PFSK-1 (cell line): ENCODE results near the gene KCNT2.

Source experiments
- FOXP2 ChIP-seq: optimal IDR thresholded peaks from 2 replicates; pipeline ENCODE3; 2011; ENCODE audit warnings: borderline replicate concordance, control low read depth, inconsistent platforms; ENCODE audit not compliant: insufficient read depth; ENCODE audit errors: extremely low read length, extremely low read depth
- POLR2AphosphoS5 ChIP-seq: IDR thresholded peaks from 2 replicates; pipeline ENCODE4 v1.6.1; 2012; ENCODE audit warnings: low read depth, mild to moderate bottlenecking, control low read depth, low read length, moderate library complexity
- SIN3A ChIP-seq: IDR thresholded peaks from 2 replicates; pipeline ENCODE4 v1.6.1; 2012; ENCODE audit warnings: mild to moderate bottlenecking, low read length, moderate library complexity, borderline replicate concordance; ENCODE audit not compliant: insufficient read depth
- TAF1 ChIP-seq: IDR thresholded peaks from 2 replicates; pipeline ENCODE4 v1.6.1; 2012; ENCODE audit warnings: low read length, control low read depth, borderline replicate concordance; ENCODE audit not compliant: insufficient read depth
- TF ChIP-seq, protein P1 (sequence below), 2 experiments: IDR thresholded peaks; 2 replicates each; pipeline versions ENCODE4 v1.6.1 to v1.8.0; 2011 to 2012; ENCODE audit warnings: low read depth in 2 of 2, low read length in 2 of 2, control low read depth in 1 of 2, inconsistent platforms in 1 of 2, mild to moderate bottlenecking in 1 of 2, moderate library complexity in 1 of 2; ENCODE audit not compliant: insufficient read depth in 1 of 2

The KCNT2 gene

DNA sequence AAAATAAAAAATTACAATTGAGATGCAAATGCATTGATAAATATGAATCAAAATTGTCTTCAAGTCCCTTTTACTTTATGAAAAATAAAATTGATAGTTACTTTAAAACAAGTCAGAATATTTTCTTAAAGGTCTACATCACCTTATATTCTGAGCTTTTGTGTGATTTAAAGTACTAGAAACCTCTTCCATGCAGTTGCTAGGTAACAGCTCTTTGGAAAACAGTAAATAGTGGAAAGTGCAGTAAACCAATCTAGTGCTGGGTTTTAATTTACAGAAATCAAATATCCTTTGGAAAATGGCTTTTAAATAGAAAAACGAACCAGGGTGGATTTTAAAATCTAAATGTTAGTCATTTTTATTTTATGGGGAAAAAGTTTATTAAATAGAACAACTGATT, 227.9 kb downstream of the KCNT2 start:
- TF ChIP-seq POLR2AphosphoS5: no peak
- TF ChIP-seq SIN3A: no peak
- no peak for TF ChIP-seq TAF1
- TF ChIP-seq, protein P1, sequence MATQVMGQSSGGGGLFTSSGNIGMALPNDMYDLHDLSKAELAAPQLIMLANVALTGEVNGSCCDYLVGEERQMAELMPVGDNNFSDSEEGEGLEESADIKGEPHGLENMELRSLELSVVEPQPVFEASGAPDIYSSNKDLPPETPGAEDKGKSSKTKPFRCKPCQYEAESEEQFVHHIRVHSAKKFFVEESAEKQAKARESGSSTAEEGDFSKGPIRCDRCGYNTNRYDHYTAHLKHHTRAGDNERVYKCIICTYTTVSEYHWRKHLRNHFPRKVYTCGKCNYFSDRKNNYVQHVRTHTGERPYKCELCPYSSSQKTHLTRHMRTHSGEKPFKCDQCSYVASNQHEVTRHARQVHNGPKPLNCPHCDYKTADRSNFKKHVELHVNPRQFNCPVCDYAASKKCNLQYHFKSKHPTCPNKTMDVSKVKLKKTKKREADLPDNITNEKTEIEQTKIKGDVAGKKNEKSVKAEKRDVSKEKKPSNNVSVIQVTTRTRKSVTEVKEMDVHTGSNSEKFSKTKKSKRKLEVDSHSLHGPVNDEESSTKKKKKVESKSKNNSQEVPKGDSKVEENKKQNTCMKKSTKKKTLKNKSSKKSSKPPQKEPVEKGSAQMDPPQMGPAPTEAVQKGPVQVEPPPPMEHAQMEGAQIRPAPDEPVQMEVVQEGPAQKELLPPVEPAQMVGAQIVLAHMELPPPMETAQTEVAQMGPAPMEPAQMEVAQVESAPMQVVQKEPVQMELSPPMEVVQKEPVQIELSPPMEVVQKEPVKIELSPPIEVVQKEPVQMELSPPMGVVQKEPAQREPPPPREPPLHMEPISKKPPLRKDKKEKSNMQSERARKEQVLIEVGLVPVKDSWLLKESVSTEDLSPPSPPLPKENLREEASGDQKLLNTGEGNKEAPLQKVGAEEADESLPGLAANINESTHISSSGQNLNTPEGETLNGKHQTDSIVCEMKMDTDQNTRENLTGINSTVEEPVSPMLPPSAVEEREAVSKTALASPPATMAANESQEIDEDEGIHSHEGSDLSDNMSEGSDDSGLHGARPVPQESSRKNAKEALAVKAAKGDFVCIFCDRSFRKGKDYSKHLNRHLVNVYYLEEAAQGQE (IDR thresholded peaks at IDR 0.05; ENCODE audit: insufficient read depth in 1 of 2, low read depth in 2 of 2, low read length in 2 of 2): no peak
- TF ChIP-seq FOXP2: no peak

DNA sequence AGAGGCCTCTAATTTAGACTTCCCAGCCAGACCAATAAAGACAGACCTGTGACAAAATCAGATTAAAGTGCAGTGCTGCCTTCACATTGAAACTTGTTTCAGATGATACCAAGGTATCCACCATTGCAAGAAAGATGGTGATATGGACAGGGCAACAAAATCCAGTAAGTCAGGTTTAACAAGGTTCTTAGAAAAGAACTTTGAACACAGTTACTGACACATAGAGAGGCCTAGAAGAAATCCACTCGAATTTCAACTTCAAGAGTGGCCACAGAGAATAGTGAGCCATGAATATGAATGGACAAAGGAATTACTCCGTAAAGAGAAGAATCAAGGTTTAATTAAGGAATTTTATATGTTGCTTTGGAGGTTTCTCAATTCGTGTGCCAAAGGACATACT, 230.4 kb downstream of the KCNT2 start:
- TF ChIP-seq SIN3A (no peak), POLR2AphosphoS5 (no peak), TAF1 (no peak), FOXP2 (no peak)
- TF ChIP-seq, protein P1 (IDR thresholded peaks at IDR 0.05; ENCODE audit: insufficient read depth in 1 of 2, low read depth in 2 of 2, low read length in 2 of 2): no peak

DNA sequence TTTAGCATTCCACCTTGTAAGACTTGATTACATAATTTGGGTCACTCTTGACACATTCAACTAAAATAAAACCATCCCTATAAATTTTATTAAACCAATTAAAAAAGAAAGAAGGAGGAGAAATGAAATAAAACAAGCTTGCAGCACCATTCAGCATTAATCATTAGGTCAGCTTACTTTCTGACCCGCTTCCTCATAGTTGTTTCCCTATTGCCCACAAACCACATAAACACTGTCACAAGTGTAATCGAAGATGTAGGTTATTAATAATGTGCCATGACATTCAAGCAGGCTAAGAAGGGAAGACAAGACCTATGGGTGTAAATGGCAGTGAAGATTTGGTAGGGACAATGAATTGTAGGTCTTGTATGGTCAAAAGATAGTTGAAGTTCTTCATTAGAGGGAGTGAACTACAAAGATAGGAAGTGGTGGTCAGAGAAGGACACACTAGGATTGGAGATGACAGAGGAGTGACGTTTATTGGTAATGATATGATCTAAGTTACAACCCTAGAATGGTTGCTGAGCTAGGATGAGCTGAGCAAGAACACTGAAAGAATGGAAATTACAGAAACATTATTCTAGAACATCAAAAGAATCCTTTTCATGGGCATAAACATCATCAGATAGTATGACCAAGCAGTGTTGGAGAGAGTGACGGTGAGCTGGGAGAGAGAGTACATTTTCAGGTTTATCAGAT, 231.5 kb downstream of the KCNT2 start:
- TF ChIP-seq, protein P1 (IDR thresholded peaks at IDR 0.05; ENCODE audit: insufficient read depth in 1 of 2, low read depth in 2 of 2, low read length in 2 of 2): no peak

DNA sequence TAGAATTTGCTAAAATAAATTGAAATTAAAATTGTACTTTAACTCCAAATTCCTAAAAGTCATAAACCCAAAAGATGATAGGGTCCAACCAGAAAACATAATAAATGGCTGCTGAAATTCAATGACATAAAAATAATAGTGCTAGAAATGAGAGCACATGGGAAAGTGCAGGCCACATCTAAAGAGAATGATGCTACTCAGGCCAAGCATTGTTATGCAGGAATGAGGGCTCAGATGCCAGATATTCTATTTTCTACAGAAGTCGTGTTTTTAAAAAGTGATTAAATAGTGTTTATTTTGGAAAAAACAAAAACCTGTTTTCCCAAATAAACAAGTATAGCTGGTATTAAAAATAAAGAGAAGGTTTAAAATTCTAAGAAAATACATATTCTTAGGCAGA, 234.4 kb downstream of the KCNT2 start:
- TF ChIP-seq SIN3A (no peak), POLR2AphosphoS5 (no peak), TAF1 (no peak), FOXP2 (no peak)
- TF ChIP-seq, protein P1 (IDR thresholded peaks at IDR 0.05; ENCODE audit: insufficient read depth in 1 of 2, low read depth in 2 of 2, low read length in 2 of 2): no peak

DNA sequence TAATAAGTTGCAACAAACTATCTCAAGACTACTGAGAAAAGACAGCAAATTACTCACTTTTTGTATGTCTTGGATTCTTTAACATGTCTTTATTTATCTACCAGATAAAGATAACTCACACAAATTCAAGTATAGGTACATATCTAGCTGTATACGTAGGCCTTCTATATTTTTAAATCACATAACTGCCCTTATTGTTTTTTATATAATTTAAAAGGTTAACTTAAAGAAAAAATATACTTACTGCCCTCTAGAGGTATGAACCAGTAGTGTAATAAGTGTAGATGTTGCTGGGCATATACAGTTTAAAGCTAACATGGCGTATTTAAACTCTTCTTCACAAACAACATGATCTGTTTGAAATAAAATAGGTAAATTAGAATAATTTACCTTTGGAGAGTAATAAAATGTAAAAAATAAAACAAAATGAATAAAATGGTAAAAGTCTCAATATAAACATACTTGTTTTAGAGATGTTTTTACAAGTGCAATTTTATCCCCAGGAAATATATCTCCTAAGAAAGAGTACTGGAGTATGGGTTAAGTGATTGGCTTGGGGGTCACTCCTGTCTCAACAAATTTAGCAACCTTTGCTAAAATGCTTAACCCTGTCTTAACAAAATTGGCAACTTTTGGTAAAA, 235.2 kb downstream of the KCNT2 start:
- TF ChIP-seq POLR2AphosphoS5: no peak
- TF ChIP-seq, protein P1 (IDR thresholded peaks at IDR 0.05; ENCODE audit: insufficient read depth in 1 of 2, low read depth in 2 of 2, low read length in 2 of 2): no peak
- no peak for TF ChIP-seq TAF1
- no peak for TF ChIP-seq FOXP2
- no peak for TF ChIP-seq SIN3A
